Neural progenitor cell (in vitro differentiated cells): ENCODE measurements around the gene ABCC4. TPM values are rescaled to one million over a fixed set of nuclear protein-coding genes. Genes with fewer than 3 reads are reported as not detected.

Experiments used
- DNase-seq: peaks from one replicate; pipeline ENCODE4 v3.0.0-alpha.2; 2016; ENCODE audit warnings: low spot score
- H2AFZ ChIP-seq: fragments of 200-600 bp; sonication (generic); replicated peaks from 2 replicates; pipeline ENCODE4 v1.6.1; 2016; ENCODE audit warnings: antibody characterized with exemption
- H3F3A ChIP-seq: fragments of 200-600 bp; sonication (generic); 2 replicates; pipeline ENCODE4 v1.6.1; 2016; ENCODE audit warnings: antibody characterized with exemption, low read depth
- H3K27ac ChIP-seq: fragments of 200-600 bp; sonication (generic); 2 replicates; pipeline ENCODE4 v1.5.1; 2016; ENCODE audit warnings: mild to moderate bottlenecking
- H3K27me3 ChIP-seq: fragments of 200-600 bp; sonication (generic); 2 replicates; pipeline ENCODE4 v1.6.1; 2016; ENCODE audit warnings: mild to moderate bottlenecking, moderate library complexity
- H3K36me3 ChIP-seq: fragments of 200-600 bp; sonication (generic); 2 replicates; pipeline ENCODE4 v1.5.1; 2016
- H3K4me1 ChIP-seq: fragments of 200-600 bp; sonication (generic); 2 replicates; pipeline ENCODE4 v1.6.1; 2016; ENCODE audit warnings: mixed run types
- H3K4me2 ChIP-seq: fragments of 200-600 bp; sonication (generic); 2 replicates; pipeline ENCODE4 v1.6.1; 2016
- H3K4me3 ChIP-seq: fragments of 200-600 bp; sonication (generic); 2 replicates; pipeline ENCODE4 v1.5.1; 2016
- H3K79me2 ChIP-seq: fragments of 200-600 bp; sonication (generic); 2 replicates; pipeline ENCODE4 v1.6.1; 2016; ENCODE audit warnings: low read depth
- H3K9ac ChIP-seq: fragments of 200-600 bp; sonication (generic); 2 replicates; pipeline ENCODE4 v1.6.1; 2016
- H3K9me3 ChIP-seq: fragments of 200-600 bp; sonication (generic); 2 replicates; pipeline ENCODE4 v1.5.1; 2016; ENCODE audit warnings: low read depth
- H4K20me1 ChIP-seq: fragments of 200-600 bp; sonication (generic); 2 replicates; pipeline ENCODE4 v1.6.1; 2016; ENCODE audit warnings: low read depth
- H3K27ac Mint-ChIP-seq: 3 replicates; pipeline ENCODE4 v1.8.0; 2021; ENCODE audit warnings: mixed read lengths
- H3K27me3 Mint-ChIP-seq: 2 replicates; pipeline ENCODE4 v1.8.0; 2022; ENCODE audit warnings: low read depth, mild to moderate bottlenecking, inconsistent platforms, moderate library complexity, mixed read lengths; ENCODE audit not compliant: insufficient read depth
- H3K36me3 Mint-ChIP-seq: 3 replicates; pipeline ENCODE4 v1.8.0; 2021; ENCODE audit warnings: mixed read lengths
- H3K4me1 Mint-ChIP-seq: 3 replicates; pipeline ENCODE4 v1.8.0; 2021; ENCODE audit warnings: mixed read lengths
- H3K4me3 Mint-ChIP-seq: 3 replicates; pipeline ENCODE4 v1.8.0; 2021; ENCODE audit warnings: mild to moderate bottlenecking, moderate library complexity, mixed read lengths
- H3K9me3 Mint-ChIP-seq: 3 replicates; pipeline ENCODE4 v1.8.0; 2020; ENCODE audit warnings: mixed read lengths
- EZH2 ChIP-seq: fragments of 200-600 bp; sonication (generic); IDR thresholded peaks from 2 replicates; pipeline ENCODE4 v1.6.1; 2017; ENCODE audit warnings: antibody characterized with exemption, mild to moderate bottlenecking, moderate library complexity
- EZH2phosphoT487 ChIP-seq: fragments of 200-600 bp; sonication (generic); IDR thresholded peaks from 2 replicates; pipeline ENCODE4 v1.6.1; 2017; ENCODE audit warnings: antibody characterized with exemption
- total RNA-seq: library from RNA; depleted of rRNA; stranded (reverse); fragments of >200 nt; gene quantifications from 2 replicates; pipeline ENCODE4 v1.2.3, GENCODE V29; 2015; ENCODE audit warnings: low replicate concordance
- TF ChIP-seq, protein P1 (sequence below): fragments of 200-600 bp; sonication (generic); IDR thresholded peaks from 2 replicates; pipeline ENCODE4 v1.5.1; 2017; ENCODE audit warnings: antibody characterized with exemption, mild to moderate bottlenecking

Gene ABCC4
- total RNA-seq, 1 donor from 2014 or later: 23.6 TPM

DNA sequence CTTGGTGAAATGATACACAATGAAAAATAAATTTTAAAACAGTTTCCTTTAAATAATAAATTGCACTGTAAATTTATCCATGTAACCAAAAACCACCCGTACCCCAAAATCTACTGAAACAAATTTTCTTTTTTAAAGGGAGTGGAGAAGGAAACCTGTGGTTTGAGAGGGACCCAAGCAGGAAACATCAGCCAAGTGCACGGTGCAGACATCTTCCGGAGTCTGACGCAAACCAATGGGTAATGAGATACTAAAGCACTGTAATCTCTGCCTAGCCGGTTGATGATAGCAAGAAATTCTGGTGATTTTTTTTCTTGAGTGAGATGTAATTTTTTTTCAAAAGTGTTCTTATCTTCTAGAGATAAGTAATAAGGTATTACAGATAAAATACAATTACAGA is 115.4 kb downstream of the ABCC4 start:
- Histone ChIP-seq H3K36me3 (no peaks in the 10 kb centered on the region), H3K4me1 (peaks cover 5% of the 10 kb centered on the region), H4K20me1 (no peaks in the 10 kb centered on the region), H3F3A (no peaks in the 10 kb centered on the region), H3K79me2 (no peaks in the 10 kb centered on the region), H3K27ac (no peak overlapping the region), H3K9ac (no peak overlapping the region), H3K4me3 (no peak overlapping the region), H3K4me2 (no peak overlapping the region), H2AFZ (no peak overlapping the region), H3K27me3 (no peaks in the 10 kb centered on the region), H3K9me3 (no peaks in the 10 kb centered on the region)
- peaks cover 8% of the 10 kb centered on the region for H3K36me3 Mint-ChIP-seq
- no peak for TF ChIP-seq EZH2
- no peak for TF ChIP-seq EZH2phosphoT487
- TF ChIP-seq, protein P1, sequence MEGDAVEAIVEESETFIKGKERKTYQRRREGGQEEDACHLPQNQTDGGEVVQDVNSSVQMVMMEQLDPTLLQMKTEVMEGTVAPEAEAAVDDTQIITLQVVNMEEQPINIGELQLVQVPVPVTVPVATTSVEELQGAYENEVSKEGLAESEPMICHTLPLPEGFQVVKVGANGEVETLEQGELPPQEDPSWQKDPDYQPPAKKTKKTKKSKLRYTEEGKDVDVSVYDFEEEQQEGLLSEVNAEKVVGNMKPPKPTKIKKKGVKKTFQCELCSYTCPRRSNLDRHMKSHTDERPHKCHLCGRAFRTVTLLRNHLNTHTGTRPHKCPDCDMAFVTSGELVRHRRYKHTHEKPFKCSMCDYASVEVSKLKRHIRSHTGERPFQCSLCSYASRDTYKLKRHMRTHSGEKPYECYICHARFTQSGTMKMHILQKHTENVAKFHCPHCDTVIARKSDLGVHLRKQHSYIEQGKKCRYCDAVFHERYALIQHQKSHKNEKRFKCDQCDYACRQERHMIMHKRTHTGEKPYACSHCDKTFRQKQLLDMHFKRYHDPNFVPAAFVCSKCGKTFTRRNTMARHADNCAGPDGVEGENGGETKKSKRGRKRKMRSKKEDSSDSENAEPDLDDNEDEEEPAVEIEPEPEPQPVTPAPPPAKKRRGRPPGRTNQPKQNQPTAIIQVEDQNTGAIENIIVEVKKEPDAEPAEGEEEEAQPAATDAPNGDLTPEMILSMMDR: no peak
- H3K4me1 Mint-ChIP-seq: peaks cover 14% of the 10 kb centered on the region
- H3K9me3 Mint-ChIP-seq: no peaks in the 10 kb centered on the region
- no peaks in the 10 kb centered on the region for H3K27me3 Mint-ChIP-seq
- H3K27ac Mint-ChIP-seq: no peak overlapping the region
- no peak overlapping the region for H3K4me3 Mint-ChIP-seq
- DNase-seq: no peak

DNA sequence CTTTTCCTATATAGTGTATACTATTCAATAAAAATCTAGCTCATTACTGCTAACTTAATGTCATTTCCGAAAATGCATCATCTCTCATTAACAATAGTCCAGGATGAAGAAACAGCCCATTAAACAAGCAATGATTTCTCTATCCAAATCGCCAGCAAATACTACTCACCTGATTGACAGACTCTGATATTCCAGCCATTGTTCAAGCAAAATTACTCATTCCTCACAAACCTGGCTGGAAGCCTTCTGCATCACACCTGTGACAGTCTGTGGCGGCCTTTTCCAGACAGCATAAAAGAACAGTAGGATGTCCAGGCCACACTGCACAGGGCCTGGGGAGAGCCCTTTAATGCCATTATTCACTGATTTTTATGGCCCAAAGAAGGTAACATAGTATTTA is 115.9 kb downstream of the ABCC4 start:
- DNase-seq: no peak
- Mint-ChIP-seq H3K27ac (no peak overlapping the region), H3K9me3 (no peaks in the 10 kb centered on the region), H3K4me1 (peaks cover 14% of the 10 kb centered on the region), H3K27me3 (no peaks in the 10 kb centered on the region), H3K4me3 (no peak overlapping the region), H3K36me3 (peaks cover 11% of the 10 kb centered on the region)
- TF ChIP-seq, protein P1: no peak
- TF ChIP-seq EZH2phosphoT487: no peak
- H3K79me2 ChIP-seq: no peaks in the 10 kb centered on the region
- H3K9ac ChIP-seq: no peak overlapping the region
- H3K27ac ChIP-seq: no peak overlapping the region
- no peaks in the 10 kb centered on the region for H3F3A ChIP-seq
- H3K4me1 ChIP-seq: peaks cover 5% of the 10 kb centered on the region
- H3K27me3 ChIP-seq: no peaks in the 10 kb centered on the region
- H4K20me1 ChIP-seq: no peaks in the 10 kb centered on the region
- no peaks in the 10 kb centered on the region for H3K9me3 ChIP-seq
- H3K36me3 ChIP-seq: no peaks in the 10 kb centered on the region
- H2AFZ ChIP-seq: no peak overlapping the region
- no peak overlapping the region for H3K4me3 ChIP-seq
- H3K4me2 ChIP-seq: no peak overlapping the region

DNA sequence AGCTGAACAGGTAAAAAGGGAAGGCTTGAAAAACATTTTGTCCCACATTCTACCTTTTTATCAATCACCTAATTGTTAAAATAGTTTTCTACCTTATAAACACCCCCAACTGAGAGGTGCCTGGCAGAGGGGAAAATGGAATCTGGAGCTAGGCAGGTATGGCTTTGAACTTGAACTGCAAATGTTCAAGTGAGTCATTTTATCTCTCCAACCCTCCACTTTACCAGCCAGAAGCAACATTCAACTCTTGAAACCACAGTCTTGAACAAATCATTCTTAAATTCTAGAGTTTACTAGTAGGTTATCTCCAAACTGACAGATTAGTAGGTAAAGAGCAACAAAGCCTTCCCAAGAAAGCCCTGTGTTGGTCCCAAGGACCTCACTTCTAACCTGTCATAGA is 116.9 kb downstream of the ABCC4 start:
- Histone ChIP-seq H2AFZ (no peak overlapping the region), H3K4me2 (no peak overlapping the region), H3K79me2 (no peaks in the 10 kb centered on the region), H3F3A (no peaks in the 10 kb centered on the region), H3K36me3 (no peaks in the 10 kb centered on the region), H3K27ac (no peak overlapping the region), H3K27me3 (no peaks in the 10 kb centered on the region), H3K4me3 (no peak overlapping the region), H3K4me1 (peaks cover 8% of the 10 kb centered on the region), H3K9me3 (no peaks in the 10 kb centered on the region), H4K20me1 (no peaks in the 10 kb centered on the region), H3K9ac (no peak overlapping the region)
- no peaks in the 10 kb centered on the region for H3K27me3 Mint-ChIP-seq
- TF ChIP-seq, protein P1: no peak
- TF ChIP-seq EZH2 (no peak), EZH2phosphoT487 (no peak)
- no peak for DNase-seq
- H3K27ac Mint-ChIP-seq: no peak overlapping the region
- no peak overlapping the region for H3K4me3 Mint-ChIP-seq
- H3K36me3 Mint-ChIP-seq: peaks cover 16% of the 10 kb centered on the region
- peaks cover 5% of the 10 kb centered on the region for H3K9me3 Mint-ChIP-seq
- peaks cover 11% of the 10 kb centered on the region for H3K4me1 Mint-ChIP-seq
